H7 (cell line): ENCODE results near the gene SERPIND1. TPM values are rescaled to one million over a fixed set of nuclear protein-coding genes. Genes with fewer than 3 reads are reported as not detected.

Experiments
- DNase-seq: peaks from one replicate; pipeline ENCODE4 v3.0.0; 2012
- H3K27me3 ChIP-seq: 2 replicates; pipeline ENCODE4 v1.6.0; 2011; ENCODE audit warnings: mild to moderate bottlenecking, low read length; ENCODE audit not compliant: control insufficient read depth, insufficient read depth
- H3K36me3 ChIP-seq: replicated peaks from 2 replicates; pipeline ENCODE4 v1.5.1; 2011; ENCODE audit warnings: low read length; ENCODE audit not compliant: control insufficient read depth, insufficient read depth
- H3K4me3 ChIP-seq: 2 replicates; pipeline ENCODE4 v1.5.1; 2011; ENCODE audit warnings: low read depth, mild to moderate bottlenecking, control low read depth, low read length, moderate library complexity; ENCODE audit not compliant: insufficient read depth
- total RNA-seq: library from RNA; depleted of rRNA; stranded (reverse); fragments of >200 nt; shearing (Covaris generic); gene quantifications from 2 replicates; pipeline ENCODE4 v1.2.3, GENCODE V29; 2014

The SERPIND1 gene
- total RNA-seq, 1 experiment from 2014 or later = 0.07 TPM

- no peak overlapping the region for H3K4me3 ChIP-seq
- no peaks in the 10 kb centered on the region for H3K27me3 ChIP-seq
- no peak for DNase-seq
Observed at GRCh38 chr22:20741008-20741633, 32.8 kb upstream of the SERPIND1 start.

GRCh38 chr22:20741634-20742581, 32.0 kb upstream of the SERPIND1 start:
- no peaks in the 10 kb centered on the region for H3K36me3 ChIP-seq
- DNase-seq = peak; percentile 86
- no peak overlapping the region for H3K4me3 ChIP-seq
- no peaks in the 10 kb centered on the region for H3K27me3 ChIP-seq

More at GRCh38 chr22:20741008-20741633, 32.8 kb upstream of the SERPIND1 start:
- no peaks in the 10 kb centered on the region for H3K36me3 ChIP-seq

- Histone ChIP-seq H3K4me3 (no peak overlapping the region), H3K27me3 (no peaks in the 10 kb centered on the region), H3K36me3 (no peaks in the 10 kb centered on the region)
- no peak for DNase-seq
Observed at GRCh38 chr22:20742764-20743163, 31.1 kb upstream of the SERPIND1 start.

GRCh38 chr22:20744456-20744855, 29.5 kb upstream of the SERPIND1 start:
- DNase-seq = no peak
- Histone ChIP-seq H3K36me3 (no peaks in the 10 kb centered on the region; the same call in 1 of the 2 replicates), H3K27me3 (no peaks in the 10 kb centered on the region), H3K4me3 (no peak overlapping the region)

GRCh38 chr22:20745119-20745518, 28.8 kb upstream of the SERPIND1 start:
- Histone ChIP-seq H3K4me3 (no peak overlapping the region), H3K27me3 (no peaks in the 10 kb centered on the region), H3K36me3 (no peaks in the 10 kb centered on the region; the same call in 1 of the 2 replicates)
- peak; percentile 10 for DNase-seq

GRCh38 chr22:20746431-20747189, 27.3 kb upstream of the SERPIND1 start:
- Histone ChIP-seq H3K27me3 (no peaks in the 10 kb centered on the region), H3K4me3 (no peak overlapping the region), H3K36me3 (no peaks in the 10 kb centered on the region; the same call in 1 of the 2 replicates)
- peak; percentile 27 for DNase-seq

GRCh38 chr22:20747223-20747622, 26.7 kb upstream of the SERPIND1 start:
- no peak for DNase-seq
- Histone ChIP-seq H3K27me3 (no peaks in the 10 kb centered on the region), H3K4me3 (no peak overlapping the region), H3K36me3 (no peaks in the 10 kb centered on the region; the same call in 1 of the 2 replicates)

- H3K4me3 ChIP-seq = no peak overlapping the region
- H3K36me3 ChIP-seq = no peaks in the 10 kb centered on the region; the same call in 1 of the 2 replicates
- DNase-seq = no peak
- no peaks in the 10 kb centered on the region for H3K27me3 ChIP-seq
Observed at GRCh38 chr22:20748082-20748481, 25.8 kb upstream of the SERPIND1 start.

GRCh38 chr22:20748731-20749428, 25.0 kb upstream of the SERPIND1 start:
- H3K4me3 ChIP-seq = no peak overlapping the region
- no peaks in the 10 kb centered on the region; the same call in 1 of the 2 replicates for H3K36me3 ChIP-seq
- DNase-seq = no peak
- H3K27me3 ChIP-seq = no peaks in the 10 kb centered on the region

GRCh38 chr22:20749453-20749852, 24.5 kb upstream of the SERPIND1 start:
- DNase-seq = no peak
- H3K27me3 ChIP-seq = no peaks in the 10 kb centered on the region

GRCh38 chr22:20750461-20751184, 23.3 kb upstream of the SERPIND1 start:
- Histone ChIP-seq H3K36me3 (no peaks in the 10 kb centered on the region; the same call in 1 of the 2 replicates), H3K4me3 (no peak overlapping the region), H3K27me3 (no peaks in the 10 kb centered on the region)
- no peak for DNase-seq

More at GRCh38 chr22:20749453-20749852, 24.5 kb upstream of the SERPIND1 start:
- H3K4me3 ChIP-seq = no peak overlapping the region
- H3K36me3 ChIP-seq = no peaks in the 10 kb centered on the region; the same call in 1 of the 2 replicates

GRCh38 chr22:20751185-20751851, 22.6 kb upstream of the SERPIND1 start:
- Histone ChIP-seq H3K36me3 (no peaks in the 10 kb centered on the region; the same call in 1 of the 2 replicates), H3K27me3 (no peaks in the 10 kb centered on the region), H3K4me3 (no peak overlapping the region)
- DNase-seq = peak; percentile 83
